H1 (cell line): Measurements from ENCODE around the gene ARHGEF39. TPM values are rescaled to one million over a fixed set of nuclear protein-coding genes. Genes with fewer than 3 reads are reported as not detected.

Experiments used
- CHD7 ChIP-seq: fragments of 300-600 bp; sonication (generic); IDR thresholded peaks from 2 replicates; pipeline ENCODE4 v1.7.1; 2012; ENCODE audit warnings: low read length, moderate library complexity, mild to moderate bottlenecking, inconsistent platforms; ENCODE audit not compliant: insufficient replicate concordance
- MAFK ChIP-seq: IDR thresholded peaks from 2 replicates; pipeline ENCODE4 v1.6.1; 2012; ENCODE audit warnings: low read depth, mild to moderate bottlenecking, improper control_type of control experiment, low read length
- YY1 ChIP-seq: IDR thresholded peaks from 2 replicates; pipeline ENCODE4 v1.6.1; 2011; ENCODE audit warnings: low read depth, mild to moderate bottlenecking, low read length
- polyA plus RNA-seq, 7 experiments: library from polyadenylated mRNA; depleted of rRNA in 3 of 7; stranded (reverse) in 5 of 7; unstranded in 2 of 7; fragments of >200 nt in 5 of 7; fragments of 200-250 nt in 2 of 7; gene quantifications; 1 replicate in 5 of 7; 2 replicates in 1 of 7; 4 replicates in 1 of 7; pipeline versions ENCODE4 v1.2.1 to v1.2.3, GENCODE V29; 2011 to 2013; ENCODE audit warnings: missing spikeins in 2 of 7, mixed read lengths in 2 of 7
- total RNA-seq: library from RNA; stranded (reverse); fragmentation: NEBNext Ultra II Directional; extraction: Animal tissue kit (Norgen Biotek cat#: 25700); gene quantifications from 2 replicates; pipeline ENCODE4 v1.2.1, GENCODE V29; 2021

ARHGEF39 gene
- total and polyA plus RNA-seq, 2 of the 8 experiments (the other 6 are each of a cell fraction or from before 2014, with no cell fraction given), result 18.6 to 18.7 TPM

GRCh38 chr9:35643046-35643445 is 21.9 kb downstream of the ARHGEF39 start (continued):
- no peak for TF ChIP-seq CHD7
- no peak for TF ChIP-seq MAFK
- no peak for TF ChIP-seq YY1
